HFFc6 (cell line): ENCODE measurements around the gene C20orf204. TPM values are rescaled to one million over a fixed set of nuclear protein-coding genes. Genes with fewer than 3 reads are reported as not detected.

ENCODE experiments used
- DNase-seq: peaks from one replicate; pipeline ENCODE4 v3.0.0-alpha.2; 2018
- H3K27ac Mint-ChIP-seq: 2 replicates; pipeline ENCODE4 v1.8.0; 2020; ENCODE audit warnings: mild to moderate bottlenecking, mixed read lengths
- H3K27me3 Mint-ChIP-seq: 2 replicates; pipeline ENCODE4 v1.8.0; 2021; ENCODE audit warnings: mild to moderate bottlenecking, moderate library complexity, mixed read lengths; ENCODE audit not compliant: insufficient read depth
- H3K36me3 Mint-ChIP-seq: 2 replicates; pipeline ENCODE4 v1.8.0; 2021; ENCODE audit warnings: low read depth, mixed read lengths
- H3K4me1 Mint-ChIP-seq: 2 replicates; pipeline ENCODE4 v1.8.0; 2020; ENCODE audit warnings: low read depth, mixed read lengths
- H3K4me3 Mint-ChIP-seq: 2 replicates; pipeline ENCODE4 v1.8.0; 2020; ENCODE audit warnings: mild to moderate bottlenecking, moderate library complexity, mixed read lengths
- H3K9me3 Mint-ChIP-seq: 2 replicates; pipeline ENCODE4 v1.8.0; 2020; ENCODE audit warnings: mild to moderate bottlenecking, mixed read lengths
- CTCF ChIP-seq: fragments of 200-600 bp; sonication (generic); IDR thresholded peaks from 2 replicates; pipeline ENCODE4 v1.5.0; 2021; ENCODE audit warnings: antibody characterized with exemption, mild to moderate bottlenecking
- total RNA-seq, 6 experiments: library from RNA; stranded (reverse); fragmentation: NEBNext Ultra II Directional; extraction: Animal tissue kit (Norgen Biotek cat#: 25700); gene quantifications; 2 replicates in 1 of 6; 3 replicates in 5 of 6; pipeline ENCODE4 v1.2.3, GENCODE V29; 2021

The C20orf204 gene
- total RNA-seq, 6 experiments from 2014 or later, result 0.32 to 0.57 (median 0.42) TPM

- no peak for DNase-seq
- Mint-ChIP-seq H3K4me1 (peaks cover 15% of the 10 kb centered on the region), H3K36me3 (no peaks in the 10 kb centered on the region), H3K27me3 (peaks cover 33% of the 10 kb centered on the region), H3K27ac (no peak overlapping the region), H3K9me3 (no peaks in the 10 kb centered on the region), H3K4me3 (no peak overlapping the region)
- no peak for TF ChIP-seq CTCF
Measured at GRCh38 chr20:64042054-64042781, 6.2 kb downstream of the C20orf204 start.

GRCh38 chr20:64043768-64044167, 7.8 kb downstream of the C20orf204 start:
- H3K4me3 Mint-ChIP-seq, result no peak overlapping the region
- H3K9me3 Mint-ChIP-seq, result no peaks in the 10 kb centered on the region
- DNase-seq, result no peak
- H3K27ac Mint-ChIP-seq, result no peak overlapping the region
- H3K27me3 Mint-ChIP-seq, result peaks cover 30% of the 10 kb centered on the region
- TF ChIP-seq CTCF, result no peak
- H3K36me3 Mint-ChIP-seq, result no peaks in the 10 kb centered on the region
- H3K4me1 Mint-ChIP-seq, result peaks cover 12% of the 10 kb centered on the region

- no peak overlapping the region for H3K27ac Mint-ChIP-seq
- H3K4me1 Mint-ChIP-seq, result peaks cover 12% of the 10 kb centered on the region
- no peaks in the 10 kb centered on the region for H3K9me3 Mint-ChIP-seq
- peaks cover 31% of the 10 kb centered on the region for H3K27me3 Mint-ChIP-seq
- TF ChIP-seq CTCF, result no peak
- peak; percentile 57 for DNase-seq
- H3K4me3 Mint-ChIP-seq, result no peak overlapping the region
- no peaks in the 10 kb centered on the region for H3K36me3 Mint-ChIP-seq
Measured at GRCh38 chr20:64044484-64045247, 8.7 kb downstream of the C20orf204 start.

- Mint-ChIP-seq H3K9me3 (no peaks in the 10 kb centered on the region), H3K36me3 (no peaks in the 10 kb centered on the region), H3K4me1 (peaks cover 12% of the 10 kb centered on the region), H3K27ac (no peak overlapping the region), H3K27me3 (peaks cover 25% of the 10 kb centered on the region), H3K4me3 (no peak overlapping the region)
- TF ChIP-seq CTCF, result no peak
- no peak for DNase-seq
Measured at GRCh38 chr20:64045346-64046011, 9.5 kb downstream of the C20orf204 start.

GRCh38 chr20:64047046-64047389, 11.0 kb downstream of the C20orf204 start:
- Mint-ChIP-seq H3K4me3 (no peak overlapping the region), H3K27me3 (peaks cover 15% of the 10 kb centered on the region), H3K27ac (no peak overlapping the region), H3K9me3 (no peaks in the 10 kb centered on the region), H3K36me3 (no peaks in the 10 kb centered on the region), H3K4me1 (peaks cover 12% of the 10 kb centered on the region)
- TF ChIP-seq CTCF, result no peak
- DNase-seq, result no peak
